ENCODE data around the gene MEGF6. TPM values are rescaled to one million over a fixed set of nuclear protein-coding genes. Genes with fewer than 3 reads are reported as not detected.
"Not testable (repeated sequence)": the region's sequence is repeated elsewhere in the genome, so short reads cannot be mapped to it uniquely, and the experiment has no call there.

Gene MEGF6
- total RNA-seq, 3 donors from 2014 or later = 19.3 to 32.1 (median 24.2) TPM

- Histone ChIP-seq H3K36me3 (no peaks in the 10 kb centered on the region), H3K4me1 (no peaks in the 10 kb centered on the region), H3K27me3 (no peaks in the 10 kb centered on the region), H3K9me3 (no peaks in the 10 kb centered on the region), H3K4me3 (no peak overlapping the region), H3K27ac (no peak overlapping the region)
- intact Hi-C loops (cut with DNase I; ENCODE audit: low total_unique reads) = no loop called here
- no peak for DNase-seq (ENCODE audit: low spot score in 2 of 2)
- TF ChIP-seq POLR2AphosphoS5 (IDR thresholded peaks at IDR 0.05) (no peak), POLR2A (IDR thresholded peaks at IDR 0.05) (no peak)
- TF ChIP-seq, protein P1, sequence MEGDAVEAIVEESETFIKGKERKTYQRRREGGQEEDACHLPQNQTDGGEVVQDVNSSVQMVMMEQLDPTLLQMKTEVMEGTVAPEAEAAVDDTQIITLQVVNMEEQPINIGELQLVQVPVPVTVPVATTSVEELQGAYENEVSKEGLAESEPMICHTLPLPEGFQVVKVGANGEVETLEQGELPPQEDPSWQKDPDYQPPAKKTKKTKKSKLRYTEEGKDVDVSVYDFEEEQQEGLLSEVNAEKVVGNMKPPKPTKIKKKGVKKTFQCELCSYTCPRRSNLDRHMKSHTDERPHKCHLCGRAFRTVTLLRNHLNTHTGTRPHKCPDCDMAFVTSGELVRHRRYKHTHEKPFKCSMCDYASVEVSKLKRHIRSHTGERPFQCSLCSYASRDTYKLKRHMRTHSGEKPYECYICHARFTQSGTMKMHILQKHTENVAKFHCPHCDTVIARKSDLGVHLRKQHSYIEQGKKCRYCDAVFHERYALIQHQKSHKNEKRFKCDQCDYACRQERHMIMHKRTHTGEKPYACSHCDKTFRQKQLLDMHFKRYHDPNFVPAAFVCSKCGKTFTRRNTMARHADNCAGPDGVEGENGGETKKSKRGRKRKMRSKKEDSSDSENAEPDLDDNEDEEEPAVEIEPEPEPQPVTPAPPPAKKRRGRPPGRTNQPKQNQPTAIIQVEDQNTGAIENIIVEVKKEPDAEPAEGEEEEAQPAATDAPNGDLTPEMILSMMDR (IDR thresholded peaks at IDR 0.05) = no peak
Observed at GRCh38 chr1:3590139-3590763, 21.1 kb downstream of the MEGF6 start.

DNA sequence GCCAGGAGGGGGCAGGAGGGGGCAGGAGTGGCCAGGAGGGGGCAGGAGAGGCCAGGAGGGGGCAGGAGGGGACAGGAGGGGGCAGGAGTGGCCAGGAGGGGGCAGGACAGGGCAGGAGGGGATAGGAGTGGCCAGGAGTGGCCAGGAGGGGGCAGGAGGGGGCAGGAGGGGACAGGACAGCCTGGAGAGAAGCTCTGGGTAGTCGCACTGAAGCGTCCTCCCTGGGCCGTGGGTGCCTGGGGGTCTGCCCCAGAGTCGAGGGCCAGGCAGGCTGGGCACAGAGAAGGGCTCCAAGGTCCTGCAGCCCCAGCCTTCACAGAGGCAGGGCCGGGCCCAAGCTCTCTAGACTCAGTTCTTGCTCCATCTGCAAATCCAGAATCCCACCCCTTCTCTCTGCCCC, 22.9 kb downstream of the MEGF6 start:
- DNase-seq (ENCODE audit: low spot score in 2 of 2) = no peak
- no peaks in the 10 kb centered on the region for H3K27me3 ChIP-seq
- H3K4me3 ChIP-seq = no peak overlapping the region
- intact Hi-C loops (cut with DNase I; ENCODE audit: low total_unique reads) = no loop called here
- no peaks in the 10 kb centered on the region for H3K4me1 ChIP-seq
- no peak for TF ChIP-seq POLR2A (IDR thresholded peaks at IDR 0.05)
- no peak for TF ChIP-seq POLR2AphosphoS5 (IDR thresholded peaks at IDR 0.05)
- TF ChIP-seq, protein P1 (IDR thresholded peaks at IDR 0.05) = no peak
- H3K36me3 ChIP-seq = no peaks in the 10 kb centered on the region
- no peak overlapping the region for H3K27ac ChIP-seq
- H3K9me3 ChIP-seq = no peaks in the 10 kb centered on the region

DNA sequence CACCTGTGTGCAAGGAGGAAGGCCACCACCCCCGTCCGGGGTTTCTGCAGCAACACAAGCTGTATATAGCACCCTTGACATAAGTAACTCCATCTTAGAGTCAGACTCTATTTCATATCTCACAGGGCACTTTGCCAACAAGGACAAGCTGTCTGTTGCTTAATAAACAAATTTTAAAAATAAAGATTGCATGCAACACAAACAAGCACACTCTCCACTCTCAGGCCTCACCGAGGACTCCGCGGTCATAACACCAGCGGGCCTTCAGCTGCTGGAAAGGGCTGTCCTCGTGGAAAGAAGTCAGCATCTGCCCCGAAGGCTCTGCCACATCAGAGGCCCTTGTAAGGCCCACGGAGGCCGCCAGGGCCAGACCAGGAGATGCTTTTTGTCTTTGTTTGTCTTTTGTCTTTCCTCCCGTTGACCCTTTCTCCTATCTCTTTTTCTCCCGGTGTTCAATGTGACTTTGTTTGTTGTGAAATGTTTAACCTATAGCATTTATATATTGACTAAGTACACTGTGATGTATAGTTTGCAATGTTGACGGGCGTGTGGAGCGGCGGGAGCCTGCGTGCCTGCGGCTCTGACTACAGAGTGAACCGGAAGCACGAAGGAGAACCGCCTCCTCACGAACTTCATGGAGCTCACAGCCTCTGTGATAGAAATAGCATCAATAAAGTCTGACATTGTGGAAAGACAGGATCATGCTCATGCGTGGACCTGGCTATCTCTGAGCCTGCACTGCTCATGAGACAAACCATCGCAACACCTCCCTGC, 24.1 kb downstream of the MEGF6 start:
- DNase-seq (ENCODE audit: low spot score in 2 of 2) = no peak
- no peak overlapping the region for H3K4me3 ChIP-seq
- intact Hi-C loops (cut with DNase I; ENCODE audit: low total_unique reads) = no loop called here
- H3K4me1 ChIP-seq = no peaks in the 10 kb centered on the region
- peaks cover 0 to 3% of the 10 kb centered on the region in 2 donors for H3K27me3 ChIP-seq
- H3K27ac ChIP-seq = no peak overlapping the region
- no peaks in the 10 kb centered on the region for H3K36me3 ChIP-seq
- TF ChIP-seq, protein P1 (IDR thresholded peaks at IDR 0.05) = no peak
- TF ChIP-seq POLR2A (IDR thresholded peaks at IDR 0.05) (no peak), POLR2AphosphoS5 (IDR thresholded peaks at IDR 0.05) (no peak)
- no peaks in the 10 kb centered on the region for H3K9me3 ChIP-seq

- TF ChIP-seq POLR2AphosphoS5 (IDR thresholded peaks at IDR 0.05) (no peak), POLR2A (IDR thresholded peaks at IDR 0.05) (no peak)
- TF ChIP-seq, protein P1 (IDR thresholded peaks at IDR 0.05) = no peak
- no peak overlapping the region for H3K4me3 ChIP-seq
- no peak for DNase-seq (ENCODE audit: low spot score in 2 of 2)
- no peak overlapping the region for H3K27ac ChIP-seq
- H3K36me3 ChIP-seq = no peaks in the 10 kb centered on the region
- peaks cover 0 to 12% of the 10 kb centered on the region in 2 donors for H3K27me3 ChIP-seq
- intact Hi-C loops (cut with DNase I; ENCODE audit: low total_unique reads) = no loop called here
- no peaks in the 10 kb centered on the region for H3K9me3 ChIP-seq
- no peaks in the 10 kb centered on the region for H3K4me1 ChIP-seq
Observed at GRCh38 chr1:3585940-3586568, 25.3 kb downstream of the MEGF6 start.

GRCh38 chr1:3585353-3585868, 25.9 kb downstream of the MEGF6 start:
- H3K36me3 ChIP-seq; intact Hi-C loops (cut with DNase I; ENCODE audit: low total_unique reads); H3K27ac ChIP-seq; H3K4me3 ChIP-seq; DNase-seq (ENCODE audit: low spot score in 2 of 2); H3K4me1 ChIP-seq; H3K9me3 ChIP-seq: not testable (repeated sequence)
- peaks cover 0 to 18% of the 10 kb centered on the region in 2 donors for H3K27me3 ChIP-seq
